Activated B cell treated with CpG ODN at 0.5 μM for 24 hours (primary cell): ENCODE results near the gene PHC1. TPM values are rescaled to one million over a fixed set of nuclear protein-coding genes. Genes with fewer than 3 reads are reported as not detected.
"Not testable (repeated sequence)": the region's sequence is repeated elsewhere in the genome, so short reads cannot be mapped to it uniquely, and the experiment has no call there.

ENCODE experiments used
- ATAC-seq: fragments of 200-7000 bp; cut with Tn5 transposase; one replicate; pipeline ENCODE4 v1.10.0; 2021; ENCODE audit warnings: low read depth, mild to moderate bottlenecking, moderate library complexity
- CTCF ChIA-PET: fragments of 350-600 bp; sonication (Branson Sonifier 250); formaldehyde crosslinking; loops from one replicate; lab custom pipeline; 2021; ENCODE audit warnings: antibody characterized with exemption; lab: Charles Lee
- POLR2A ChIA-PET: fragments of 350-600 bp; sonication (Branson Sonifier 250); formaldehyde crosslinking; loops from one replicate; lab custom pipeline; 2021; ENCODE audit warnings: antibody characterized with exemption; lab: Charles Lee
- DNase-seq: peaks from one replicate; pipeline ENCODE4 v3.0.0; 2022
- H3K27ac Mint-ChIP-seq: one replicate; pipeline ENCODE4 v1.8.0; 2020; ENCODE audit warnings: mixed read lengths
- H3K27me3 Mint-ChIP-seq: one replicate; pipeline ENCODE4 v1.8.0; 2021; ENCODE audit warnings: mixed read lengths
- H3K36me3 Mint-ChIP-seq: one replicate; pipeline ENCODE4 v1.8.0; 2021; ENCODE audit warnings: low read depth, mixed read lengths
- H3K4me1 Mint-ChIP-seq: one replicate; pipeline ENCODE4 v1.8.0; 2021; ENCODE audit warnings: mixed read lengths
- H3K4me3 Mint-ChIP-seq: one replicate; pipeline ENCODE4 v1.8.0; 2020; ENCODE audit warnings: mild to moderate bottlenecking, mixed read lengths
- H3K9me3 Mint-ChIP-seq: one replicate; pipeline ENCODE4 v1.8.0; 2020; ENCODE audit warnings: mixed read lengths
- intact Hi-C: fragments of 100-400 bp; cut with micrococcal nuclease; formaldehyde crosslinking; loops from one replicate; pipeline ENCODE4 v1.15.1; 2024
- total RNA-seq: library from RNA; stranded (reverse); gene quantifications from 2 replicates; pipeline ENCODE4 v1.2.3, GENCODE V29; 2022
- TF ChIP-seq, protein P1 (sequence below): fragments of 200-600 bp; IDR thresholded peaks from one replicate; pipeline ENCODE4 v1.8.0; 2022; ENCODE audit warnings: antibody characterized with exemption, mild to moderate bottlenecking

PHC1 gene
- total RNA-seq, 1 donor from 2014 or later: 45.8 TPM

DNA sequence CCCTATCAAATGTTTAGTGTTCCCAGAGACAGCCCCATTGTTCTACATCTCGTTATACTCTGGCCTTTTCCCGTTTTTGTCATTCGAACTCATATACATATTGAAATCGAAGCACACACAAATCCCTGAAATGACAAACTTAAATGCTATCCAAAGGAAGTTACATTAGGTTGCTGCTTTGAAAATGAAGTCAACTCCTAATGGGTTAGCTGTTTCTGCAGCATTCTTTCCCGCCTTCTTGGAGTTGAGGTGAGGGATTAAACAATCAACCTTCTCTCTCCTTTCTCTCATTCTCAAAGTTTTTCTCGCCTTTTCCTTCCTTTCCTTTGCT, 642 bp upstream of the PHC1 start:
- TF ChIP-seq, protein P1, sequence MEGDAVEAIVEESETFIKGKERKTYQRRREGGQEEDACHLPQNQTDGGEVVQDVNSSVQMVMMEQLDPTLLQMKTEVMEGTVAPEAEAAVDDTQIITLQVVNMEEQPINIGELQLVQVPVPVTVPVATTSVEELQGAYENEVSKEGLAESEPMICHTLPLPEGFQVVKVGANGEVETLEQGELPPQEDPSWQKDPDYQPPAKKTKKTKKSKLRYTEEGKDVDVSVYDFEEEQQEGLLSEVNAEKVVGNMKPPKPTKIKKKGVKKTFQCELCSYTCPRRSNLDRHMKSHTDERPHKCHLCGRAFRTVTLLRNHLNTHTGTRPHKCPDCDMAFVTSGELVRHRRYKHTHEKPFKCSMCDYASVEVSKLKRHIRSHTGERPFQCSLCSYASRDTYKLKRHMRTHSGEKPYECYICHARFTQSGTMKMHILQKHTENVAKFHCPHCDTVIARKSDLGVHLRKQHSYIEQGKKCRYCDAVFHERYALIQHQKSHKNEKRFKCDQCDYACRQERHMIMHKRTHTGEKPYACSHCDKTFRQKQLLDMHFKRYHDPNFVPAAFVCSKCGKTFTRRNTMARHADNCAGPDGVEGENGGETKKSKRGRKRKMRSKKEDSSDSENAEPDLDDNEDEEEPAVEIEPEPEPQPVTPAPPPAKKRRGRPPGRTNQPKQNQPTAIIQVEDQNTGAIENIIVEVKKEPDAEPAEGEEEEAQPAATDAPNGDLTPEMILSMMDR: no peak
- no peaks in the 10 kb centered on the region for H3K27me3 Mint-ChIP-seq
- intact Hi-C loops: loop anchor here (1.0 to 2.0 kb wide), 3 partner anchors 36 to 671 kb away; partner anchors contain the start of genes M6PR and RIMKLB
- POLR2A ChIA-PET: no interaction called here
- H3K4me1 Mint-ChIP-seq: peaks cover 25% of the 10 kb centered on the region
- no peak for ATAC-seq
- H3K9me3 Mint-ChIP-seq: no peaks in the 10 kb centered on the region
- H3K36me3 Mint-ChIP-seq: peaks cover 4% of the 10 kb centered on the region
- peak overlapping the region; percentile 89 for H3K4me3 Mint-ChIP-seq
- no peak for DNase-seq
- CTCF ChIA-PET: interaction anchor here (0.8 to 1.6 kb wide), 2 partner anchors 36 to 37 kb away, joined by 3 read pairs; partner anchors contain the start of gene M6PR
- peak overlapping the region; percentile 91 for H3K27ac Mint-ChIP-seq

DNA sequence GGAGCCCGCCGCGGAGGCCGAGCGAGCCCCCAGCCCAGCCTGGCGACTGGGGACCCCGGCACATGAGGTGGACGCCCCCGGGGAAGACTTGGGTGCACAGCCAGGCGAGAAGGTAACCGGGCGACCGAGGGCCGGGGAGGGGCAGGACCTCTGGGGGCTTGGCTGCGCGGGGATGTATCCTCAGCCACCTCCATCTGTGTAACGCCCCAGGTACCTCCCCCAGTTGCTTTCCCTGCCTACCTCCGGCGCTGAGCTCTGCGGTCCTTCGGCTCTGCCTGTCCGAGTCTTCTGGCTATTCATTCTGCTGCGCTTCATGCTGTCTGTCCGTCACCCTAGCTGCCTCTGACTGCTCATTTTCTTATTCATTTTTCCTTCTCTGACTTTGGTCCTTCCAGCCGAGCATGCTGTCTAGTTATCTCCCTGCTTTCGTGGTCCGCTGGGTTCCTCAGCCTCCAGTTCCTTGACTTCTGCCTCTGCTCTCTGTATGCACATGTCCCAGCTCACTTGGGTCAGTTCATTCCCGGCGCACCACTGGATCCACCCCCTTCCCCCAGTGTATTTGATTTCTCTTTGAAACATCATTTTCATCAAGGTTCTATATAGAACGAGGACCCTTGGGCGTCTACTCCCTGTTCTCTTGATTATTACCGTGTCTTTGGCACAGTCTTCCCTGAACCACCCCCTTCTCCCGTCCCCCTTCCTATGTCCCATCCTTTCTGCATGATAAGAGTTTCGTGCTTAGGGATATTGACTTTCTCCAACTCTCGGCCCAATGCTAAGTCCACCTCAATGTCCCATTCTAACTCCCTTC, 612 bp downstream of the PHC1 start:
- H3K27me3 Mint-ChIP-seq: no peaks in the 10 kb centered on the region
- ChIA-PET POLR2A (interaction anchor here (1.0 to 1.3 kb wide), 2 partner anchors 35 to 218 kb away, joined by 3 to 8 read pairs; partner anchors contain the start of genes M6PR and RIMKLB), CTCF (interaction anchor here (1.0 to 1.6 kb wide), 2 partner anchors 35 to 124 kb away, joined by 3 to 5 read pairs (median 3); partner anchors contain the start of gene M6PR)
- TF ChIP-seq, protein P1: no peak
- ATAC-seq: peak; percentile 83
- H3K9me3 Mint-ChIP-seq: no peaks in the 10 kb centered on the region
- no peak overlapping the region for H3K27ac Mint-ChIP-seq
- H3K4me1 Mint-ChIP-seq: peaks cover 25% of the 10 kb centered on the region
- intact Hi-C loops: loop anchor here (1.0 to 2.0 kb wide), 2 partner anchors 34 to 672 kb away; partner anchors contain the start of gene M6PR
- H3K4me3 Mint-ChIP-seq: no peak overlapping the region
- peak; percentile 65 for DNase-seq
- peaks cover 9% of the 10 kb centered on the region for H3K36me3 Mint-ChIP-seq

DNA sequence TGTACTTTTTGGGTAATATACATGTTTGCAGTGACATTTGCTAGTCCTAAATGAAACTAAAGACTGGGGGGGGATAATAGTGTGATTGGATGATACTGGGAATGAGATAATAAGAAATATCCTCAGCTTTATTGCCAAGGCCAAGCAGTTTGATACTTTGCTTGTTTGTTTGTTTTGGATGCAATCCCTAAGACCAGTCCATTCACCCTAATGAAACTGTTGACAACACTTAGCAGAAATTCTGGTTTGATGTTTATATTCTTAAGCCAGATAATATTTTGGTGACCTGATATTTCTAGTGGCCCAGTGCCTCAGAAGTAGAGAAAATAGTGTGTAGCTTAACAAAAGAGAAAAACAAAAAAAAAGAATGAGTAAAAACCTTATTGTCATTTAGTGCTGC, 1.8 kb downstream of the PHC1 start:
- ChIA-PET CTCF (interaction anchor here (1.3 kb wide), 1 partner anchor 33 kb away, joined by 5 read pairs; the partner anchor contains the start of gene M6PR), POLR2A (no interaction called here)
- ATAC-seq: no peak
- TF ChIP-seq, protein P1: no peak
- peaks cover 15% of the 10 kb centered on the region for H3K36me3 Mint-ChIP-seq
- no peaks in the 10 kb centered on the region for H3K27me3 Mint-ChIP-seq
- H3K4me1 Mint-ChIP-seq: peaks cover 25% of the 10 kb centered on the region
- H3K27ac Mint-ChIP-seq: no peak overlapping the region
- no peaks in the 10 kb centered on the region for H3K9me3 Mint-ChIP-seq
- no peak overlapping the region for H3K4me3 Mint-ChIP-seq
- DNase-seq: no peak
- intact Hi-C loops: no loop called here

DNA sequence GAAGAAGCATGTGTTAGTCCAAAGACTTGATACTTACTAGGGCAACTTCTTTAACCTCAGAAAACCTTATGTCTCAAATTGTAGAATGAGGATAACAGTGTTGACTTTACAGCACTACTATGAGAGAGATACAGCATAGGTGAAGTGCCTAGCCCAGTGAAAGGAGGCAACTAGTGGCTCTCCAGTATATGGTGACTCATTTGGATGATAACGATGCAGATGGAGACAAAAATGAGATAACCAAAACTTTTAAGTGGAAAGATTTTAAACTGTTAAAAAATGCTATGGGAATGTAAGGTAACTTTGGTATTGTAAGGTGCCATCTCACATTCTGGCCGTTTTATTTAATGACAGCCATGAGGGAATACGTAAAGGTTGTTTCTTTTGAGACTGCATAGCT, 2.7 kb downstream of the PHC1 start:
- Mint-ChIP-seq H3K27me3 (no peaks in the 10 kb centered on the region), H3K9me3 (no peaks in the 10 kb centered on the region), H3K36me3 (peaks cover 20% of the 10 kb centered on the region), H3K27ac (no peak overlapping the region), H3K4me3 (no peak overlapping the region), H3K4me1 (peaks cover 19% of the 10 kb centered on the region)
- intact Hi-C loops: no loop called here
- ATAC-seq: no peak
- TF ChIP-seq, protein P1: no peak
- no peak for DNase-seq
- POLR2A ChIA-PET: interaction anchor here (0.5 to 1.5 kb wide), 2 partner anchors 32 to 211 kb away, joined by 4 to 5 read pairs; partner anchors contain the start of gene M6PR
- CTCF ChIA-PET: interaction anchor here (1.1 kb wide), 1 partner anchor 26 kb away, joined by 4 read pairs; no protein-coding TSS in a partner anchor

DNA sequence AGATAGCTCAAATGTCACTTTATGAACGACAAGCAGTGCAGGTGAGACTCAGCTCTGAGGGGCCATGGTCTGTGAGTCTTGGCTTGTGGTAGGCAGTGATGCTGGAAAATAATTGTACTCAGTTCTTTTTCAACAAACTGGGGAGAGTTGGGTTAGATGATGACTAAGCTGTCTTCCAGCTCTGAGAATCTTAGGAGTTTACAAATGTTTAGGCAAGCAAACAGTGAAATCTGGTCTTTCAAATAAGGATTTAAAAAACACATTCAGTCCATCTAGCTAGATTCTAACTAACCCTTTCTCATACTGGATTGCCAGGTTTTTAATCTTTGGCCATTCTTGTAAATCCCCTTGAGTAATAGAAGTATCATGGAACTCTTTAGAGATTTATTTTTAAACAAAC, 3.4 kb downstream of the PHC1 start:
- Mint-ChIP-seq H3K4me3 (no peak overlapping the region), H3K27me3 (no peaks in the 10 kb centered on the region), H3K9me3 (no peaks in the 10 kb centered on the region), H3K36me3 (peaks cover 27% of the 10 kb centered on the region), H3K4me1 (peaks cover 13% of the 10 kb centered on the region), H3K27ac (no peak overlapping the region)
- TF ChIP-seq, protein P1: no peak
- CTCF ChIA-PET: interaction anchor here (1.1 kb wide), 1 partner anchor 27 kb away, joined by 4 read pairs; no protein-coding TSS in a partner anchor
- no peak for ATAC-seq
- DNase-seq: no peak
- intact Hi-C loops: no loop called here
- POLR2A ChIA-PET: interaction anchor here (1.5 kb wide), 1 partner anchor 31 kb away, joined by 5 read pairs; the partner anchor contains the start of gene M6PR

DNA sequence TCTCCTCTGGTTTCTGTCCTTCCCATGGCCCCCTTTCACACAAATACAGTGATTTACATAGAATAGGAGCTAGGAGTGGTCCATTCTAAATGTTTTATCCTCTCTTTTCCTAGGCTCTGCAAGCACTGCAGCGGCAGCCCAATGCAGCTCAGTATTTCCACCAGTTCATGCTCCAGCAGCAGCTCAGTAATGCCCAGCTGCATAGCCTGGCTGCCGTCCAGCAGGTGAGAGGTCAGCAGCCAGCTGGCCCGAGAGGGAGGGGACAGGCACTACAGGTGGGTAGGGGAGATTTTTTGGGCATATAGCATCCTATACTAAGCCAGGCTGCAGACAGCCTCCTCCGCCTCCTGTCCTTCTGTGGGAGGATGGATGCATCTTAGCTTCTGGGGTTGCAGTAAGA, 5.3 kb downstream of the PHC1 start:
- H3K9me3 Mint-ChIP-seq, POLR2A ChIA-PET, intact Hi-C loops, H3K4me3 Mint-ChIP-seq, H3K4me1 Mint-ChIP-seq, H3K27me3 Mint-ChIP-seq, CTCF ChIA-PET, DNase-seq, H3K27ac Mint-ChIP-seq, ATAC-seq: not testable (repeated sequence)
- H3K36me3 Mint-ChIP-seq: peaks cover 32% of the 10 kb centered on the region
